Left lung (tissue), 10 donors: ENCODE measurements around the gene NCK2. TPM values are rescaled to one million over a fixed set of nuclear protein-coding genes. Genes with fewer than 3 reads are reported as not detected.

ENCODE experiments used
- ATAC-seq: fragments of 200-7000 bp; cut with Tn5 transposase; one replicate; pipeline ENCODE4 v1.9.1; 2020; ENCODE audit warnings: moderate library complexity
- DNase-seq, 4 donors: peaks; one replicate each; pipeline ENCODE4 v3.0.0-alpha.2; 2013 to 2020
- H3K27ac ChIP-seq, 2 donors: fragments of 200-600 bp; sonication (generic) in 1 of 2; one replicate each; pipeline versions ENCODE4 v1.5.0 to v1.8.0; 2020 to 2021
- H3K27me3 ChIP-seq, 2 donors: fragments of 200-600 bp; sonication (generic) in 1 of 2; one replicate each; pipeline versions ENCODE4 v1.5.0 to v1.8.0; 2020 to 2021
- H3K36me3 ChIP-seq, 2 donors: fragments of 200-600 bp; sonication (generic) in 1 of 2; one replicate each; pipeline versions ENCODE4 v1.5.0 to v1.8.0; 2020 to 2021
- H3K4me1 ChIP-seq, 2 donors: fragments of 200-600 bp; one replicate each; pipeline ENCODE4 v1.8.0; 2021
- H3K4me3 ChIP-seq, 2 donors: fragments of 200-600 bp; sonication (generic) in 1 of 2; one replicate each; pipeline versions ENCODE4 v1.5.0 to v1.8.0; 2020 to 2021; ENCODE audit warnings: mild to moderate bottlenecking in 1 of 2
- H3K9me3 ChIP-seq, 2 donors: fragments of 200-600 bp; sonication (generic) in 1 of 2; one replicate each; pipeline versions ENCODE4 v1.5.0 to v1.8.0; 2020 to 2021
- intact Hi-C, 2 donors: fragments of 100-400 bp; cut with DNase I; formaldehyde crosslinking; loops; one replicate each; pipeline versions ENCODE4 v1.11.2 to v1.14.2; 2022
- polyA plus RNA-seq, 6 donors: library from polyadenylated mRNA; unstranded; fragments of 120-200 nt; gene quantifications; one replicate each; pipeline ENCODE4 v1.2.1, GENCODE V29; 2013; ENCODE audit not compliant: insufficient read length in 6 of 6
- total RNA-seq, 2 donors: library from RNA; stranded (reverse); fragmentation: NEBNext Ultra II Directional; extraction: Animal tissue kit (Norgen Biotek cat#: 25700); gene quantifications; one replicate each; pipeline ENCODE4 v1.2.1, GENCODE V29; 2021
- TF ChIP-seq, protein P1 (sequence below), 2 donors: fragments of 200-600 bp; sonication (generic) in 1 of 2; IDR thresholded peaks; one replicate each; pipeline versions ENCODE4 v1.5.0 to v1.8.0; 2021; ENCODE audit warnings: antibody characterized with exemption in 2 of 2
- donor health status: DM: no; HTN: yes; CAD: no.
- donor health status: DM: no; HTN: no; CAD: no.

Gene NCK2
- total and polyA plus RNA-seq, 8 donors = 37.6 to 88.5 (median 71.7) TPM

DNA sequence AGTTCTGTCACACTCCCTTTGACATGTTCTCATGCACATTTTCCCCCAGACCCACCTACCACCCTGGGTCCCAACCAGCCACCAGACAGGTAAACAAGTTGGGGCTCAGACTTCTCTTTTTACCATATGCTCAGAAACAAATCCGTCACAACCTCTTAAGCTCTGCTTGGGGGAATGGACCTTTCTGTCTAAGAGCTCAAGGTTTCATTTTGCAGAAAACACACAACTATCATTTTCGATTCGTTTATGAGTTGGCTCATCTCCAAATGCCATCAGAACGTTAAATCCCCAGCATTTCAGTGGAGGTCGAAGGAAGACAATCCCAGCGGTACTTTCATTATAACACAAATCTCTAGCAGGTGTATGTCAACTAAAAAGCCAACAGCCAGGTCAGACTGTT is 30.6 kb upstream of the NCK2 start:
- no peak for DNase-seq
- H3K9me3 ChIP-seq = no peaks in the 10 kb centered on the region
- intact Hi-C loops = no loop called here
- H3K4me1 ChIP-seq = no peaks in the 10 kb centered on the region
- H3K36me3 ChIP-seq = no peaks in the 10 kb centered on the region
- TF ChIP-seq, protein P1, sequence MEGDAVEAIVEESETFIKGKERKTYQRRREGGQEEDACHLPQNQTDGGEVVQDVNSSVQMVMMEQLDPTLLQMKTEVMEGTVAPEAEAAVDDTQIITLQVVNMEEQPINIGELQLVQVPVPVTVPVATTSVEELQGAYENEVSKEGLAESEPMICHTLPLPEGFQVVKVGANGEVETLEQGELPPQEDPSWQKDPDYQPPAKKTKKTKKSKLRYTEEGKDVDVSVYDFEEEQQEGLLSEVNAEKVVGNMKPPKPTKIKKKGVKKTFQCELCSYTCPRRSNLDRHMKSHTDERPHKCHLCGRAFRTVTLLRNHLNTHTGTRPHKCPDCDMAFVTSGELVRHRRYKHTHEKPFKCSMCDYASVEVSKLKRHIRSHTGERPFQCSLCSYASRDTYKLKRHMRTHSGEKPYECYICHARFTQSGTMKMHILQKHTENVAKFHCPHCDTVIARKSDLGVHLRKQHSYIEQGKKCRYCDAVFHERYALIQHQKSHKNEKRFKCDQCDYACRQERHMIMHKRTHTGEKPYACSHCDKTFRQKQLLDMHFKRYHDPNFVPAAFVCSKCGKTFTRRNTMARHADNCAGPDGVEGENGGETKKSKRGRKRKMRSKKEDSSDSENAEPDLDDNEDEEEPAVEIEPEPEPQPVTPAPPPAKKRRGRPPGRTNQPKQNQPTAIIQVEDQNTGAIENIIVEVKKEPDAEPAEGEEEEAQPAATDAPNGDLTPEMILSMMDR (IDR thresholded peaks at IDR 0.05) = no peak
- no peak overlapping the region for H3K27ac ChIP-seq
- H3K4me3 ChIP-seq = no peak overlapping the region
- no peak for ATAC-seq
- H3K27me3 ChIP-seq = no peaks in the 10 kb centered on the region

DNA sequence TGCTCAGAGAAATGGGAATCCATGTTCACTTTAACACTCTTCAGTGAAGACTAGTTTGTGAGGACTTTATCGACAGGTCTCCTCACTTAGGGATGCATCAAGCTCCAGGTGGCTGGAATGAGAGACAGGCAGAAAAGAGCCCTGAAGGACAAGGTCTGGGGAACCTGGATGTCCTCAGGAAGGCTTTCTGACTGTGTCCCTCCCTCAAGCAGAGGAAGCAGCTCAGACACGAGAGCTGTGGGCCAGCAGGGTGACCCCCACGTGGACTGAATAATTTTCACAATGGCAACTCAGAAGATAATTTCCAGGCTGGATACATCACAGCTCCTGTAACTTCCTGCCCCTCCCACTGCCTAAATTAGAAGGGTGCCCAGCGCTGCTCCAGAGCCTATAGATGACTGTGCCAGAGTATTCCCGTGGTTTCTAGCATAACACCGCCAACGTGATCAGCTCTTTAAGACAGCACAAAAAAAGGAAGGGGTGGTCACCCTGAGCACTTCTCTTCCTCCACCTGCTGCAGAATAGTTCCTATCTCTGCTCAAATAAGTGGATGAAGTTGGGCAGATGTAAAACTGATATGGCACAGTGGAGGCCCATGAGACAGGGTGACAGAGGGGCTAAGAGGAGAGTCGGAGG is 25.7 kb upstream of the NCK2 start:
- H3K9me3 ChIP-seq = no peaks in the 10 kb centered on the region
- no peaks in the 10 kb centered on the region for H3K36me3 ChIP-seq
- intact Hi-C loops = no loop called here
- no peak overlapping the region for H3K27ac ChIP-seq
- no peaks in the 10 kb centered on the region for H3K4me1 ChIP-seq
- ATAC-seq = no peak
- H3K4me3 ChIP-seq = no peak overlapping the region
- no peak for DNase-seq
- TF ChIP-seq, protein P1 (IDR thresholded peaks at IDR 0.05) = no peak
- no peaks in the 10 kb centered on the region for H3K27me3 ChIP-seq

DNA sequence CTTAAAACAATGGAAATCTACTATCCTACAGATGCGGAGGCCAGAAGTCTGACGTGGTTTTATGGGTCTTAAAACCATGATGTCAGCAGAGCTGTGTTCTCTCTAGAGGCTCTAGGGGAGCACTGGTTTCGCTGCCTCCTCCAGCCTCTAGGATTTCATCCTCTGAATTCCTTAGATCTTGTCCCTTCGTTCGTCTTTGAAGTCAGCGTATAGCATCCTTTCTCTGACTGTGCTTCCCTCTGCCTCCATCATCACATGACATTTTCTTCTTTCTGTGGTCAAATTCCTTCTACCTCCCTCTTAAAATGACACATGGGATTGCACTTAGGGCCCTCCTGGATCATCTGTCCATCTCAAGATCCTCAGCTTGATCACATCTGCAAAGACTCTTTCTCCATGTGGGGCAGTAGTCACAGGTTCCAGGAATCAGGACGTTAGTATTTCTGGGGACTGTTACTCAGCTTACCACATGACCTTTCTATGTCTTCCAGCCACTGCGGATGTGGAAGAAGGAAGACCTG is 22.7 kb upstream of the NCK2 start:
- Histone ChIP-seq H3K27ac (no peak overlapping the region), H3K4me3 (no peak overlapping the region), H3K27me3 (no peaks in the 10 kb centered on the region), H3K9me3 (peaks cover 0 to 1% of the 10 kb centered on the region in 2 donors), H3K36me3 (no peaks in the 10 kb centered on the region), H3K4me1 (no peaks in the 10 kb centered on the region)
- TF ChIP-seq, protein P1 (IDR thresholded peaks at IDR 0.05) = no peak
- intact Hi-C loops = no loop called here
- ATAC-seq = no peak
- DNase-seq = no peak

- no peaks in the 10 kb centered on the region for H3K27me3 ChIP-seq
- no peak for ATAC-seq
- H3K9me3 ChIP-seq = peaks cover 0 to 9% of the 10 kb centered on the region in 2 donors
- TF ChIP-seq, protein P1 (IDR thresholded peaks at IDR 0.05) = no peak
- H3K4me3 ChIP-seq = no peak overlapping the region
- DNase-seq = no peak
- intact Hi-C loops = no loop called here
- no peaks in the 10 kb centered on the region for H3K36me3 ChIP-seq
- no peak overlapping the region for H3K27ac ChIP-seq
- no peaks in the 10 kb centered on the region for H3K4me1 ChIP-seq
Observed at GRCh38 chr2:105722726-105723297, 21.9 kb upstream of the NCK2 start.

- H3K4me1 ChIP-seq = no peaks in the 10 kb centered on the region
- intact Hi-C loops = no loop called here
- H3K27me3 ChIP-seq = no peaks in the 10 kb centered on the region
- TF ChIP-seq, protein P1 (IDR thresholded peaks at IDR 0.05) = no peak
- H3K36me3 ChIP-seq = no peaks in the 10 kb centered on the region
- DNase-seq = no peak
- peaks cover 0 to 9% of the 10 kb centered on the region in 2 donors for H3K9me3 ChIP-seq
- H3K4me3 ChIP-seq = no peak overlapping the region
- no peak overlapping the region for H3K27ac ChIP-seq
- no peak for ATAC-seq
Observed at GRCh38 chr2:105723431-105723830, 21.3 kb upstream of the NCK2 start.
